Testis (tissue), 2 donors: ENCODE results near the gene SLC19A1.

Experiments used
- POLR2A ChIP-seq: fragments of 450-650 bp; IDR thresholded peaks from one replicate; pipeline ENCODE4 v1.6.1; 2017; ENCODE audit warnings: antibody characterized with exemption, mild to moderate bottlenecking, moderate library complexity
- TF ChIP-seq, protein P1 (sequence below), 3 experiments: fragments of 450-650 bp in 2 of 3; fragments of 200-600 bp in 1 of 3; sonication (generic) in 1 of 3; IDR thresholded peaks; one replicate each; pipeline ENCODE4 v1.5.1; 2016 to 2019; ENCODE audit warnings: antibody characterized with exemption in 3 of 3, mild to moderate bottlenecking in 2 of 3, moderate library complexity in 1 of 3

DNA sequence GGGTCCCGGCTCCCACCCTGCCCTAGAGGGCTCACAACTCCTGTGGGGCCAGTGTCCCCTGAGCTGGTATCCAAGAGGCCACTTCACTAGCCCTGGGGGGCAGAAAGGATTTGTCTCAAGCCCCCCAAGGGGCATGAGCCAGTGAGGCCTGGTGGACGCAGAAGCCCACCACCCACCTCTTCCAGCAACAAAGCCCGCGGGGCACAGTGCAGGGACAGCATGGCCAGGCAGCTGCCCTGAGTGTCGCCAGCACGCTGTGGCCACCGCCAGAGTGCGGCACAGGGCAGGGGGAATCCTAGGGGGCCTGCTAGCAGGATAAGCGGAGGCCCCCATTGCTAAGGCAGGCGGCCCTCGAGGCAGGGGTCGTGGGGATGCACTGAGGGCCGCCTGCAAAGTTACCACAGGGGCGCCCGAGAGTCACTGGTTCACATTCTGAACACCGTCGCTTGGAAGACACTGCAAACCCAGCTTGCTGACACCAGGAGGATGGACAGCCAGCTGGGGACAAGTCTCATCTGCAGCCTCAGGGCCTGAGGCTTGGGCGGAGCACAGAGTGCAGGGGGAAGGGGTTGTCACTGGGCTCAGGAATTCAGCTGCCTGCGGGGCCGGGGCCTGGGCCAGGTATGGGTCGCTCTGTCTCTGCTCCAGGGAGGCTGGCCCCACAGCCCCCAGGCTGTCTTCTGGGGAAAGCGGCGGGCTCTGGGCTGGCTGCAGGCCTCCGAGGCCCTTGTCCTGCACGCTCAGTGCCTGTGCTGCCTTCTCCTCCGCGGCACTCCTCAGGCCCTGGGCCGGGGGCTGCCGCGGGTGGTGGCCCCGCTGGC, 26.8 kb downstream of the SLC19A1 start:
- TF ChIP-seq, protein P1, sequence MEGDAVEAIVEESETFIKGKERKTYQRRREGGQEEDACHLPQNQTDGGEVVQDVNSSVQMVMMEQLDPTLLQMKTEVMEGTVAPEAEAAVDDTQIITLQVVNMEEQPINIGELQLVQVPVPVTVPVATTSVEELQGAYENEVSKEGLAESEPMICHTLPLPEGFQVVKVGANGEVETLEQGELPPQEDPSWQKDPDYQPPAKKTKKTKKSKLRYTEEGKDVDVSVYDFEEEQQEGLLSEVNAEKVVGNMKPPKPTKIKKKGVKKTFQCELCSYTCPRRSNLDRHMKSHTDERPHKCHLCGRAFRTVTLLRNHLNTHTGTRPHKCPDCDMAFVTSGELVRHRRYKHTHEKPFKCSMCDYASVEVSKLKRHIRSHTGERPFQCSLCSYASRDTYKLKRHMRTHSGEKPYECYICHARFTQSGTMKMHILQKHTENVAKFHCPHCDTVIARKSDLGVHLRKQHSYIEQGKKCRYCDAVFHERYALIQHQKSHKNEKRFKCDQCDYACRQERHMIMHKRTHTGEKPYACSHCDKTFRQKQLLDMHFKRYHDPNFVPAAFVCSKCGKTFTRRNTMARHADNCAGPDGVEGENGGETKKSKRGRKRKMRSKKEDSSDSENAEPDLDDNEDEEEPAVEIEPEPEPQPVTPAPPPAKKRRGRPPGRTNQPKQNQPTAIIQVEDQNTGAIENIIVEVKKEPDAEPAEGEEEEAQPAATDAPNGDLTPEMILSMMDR (IDR thresholded peaks at IDR 0.05) = no peak
- TF ChIP-seq POLR2A = no peak
